HepG2 (cell line): Measurements from ENCODE around the gene CCR3. TPM values are rescaled to one million over a fixed set of nuclear protein-coding genes. Genes with fewer than 3 reads are reported as not detected.

ENCODE experiments used
- ATAC-seq: fragments of 200-7000 bp; cut with Tn5 transposase; 3 replicates; pipeline ENCODE4 v1.9.1; 2020; ENCODE audit warnings: mild to moderate bottlenecking, moderate library complexity
- BruUV-seq: library from RNA; stranded (reverse); fragments of 400-500 nt; replicated peaks from 2 replicates; lab custom pipeline; 2021; lab: Mats Ljungman, UMichigan
- CTCF ChIA-PET: fragments of 300-600 bp; formaldehyde crosslinking; extraction: SDS; loops from one replicate; lab custom pipeline; 2021; ENCODE audit warnings: low total read pairs, inconsistent platforms, low intra/inter-chr PET ratio; lab: Yijun Ruan, JAX
- POLR2A ChIA-PET: fragments of 350-600 bp; sonication (Branson Sonifier 250); formaldehyde crosslinking; loops from one replicate; lab custom pipeline; 2020; ENCODE audit warnings: antibody characterized with exemption, inconsistent platforms; lab: Yijun Ruan, JAX
- DNase-seq: peaks from one replicate; pipeline ENCODE4 v3.0.0-alpha.2; 2015; ENCODE audit warnings: low spot score
- FAIRE-seq: peaks from 3 replicates; lab custom pipeline; 2011; peaks lifted over from hg19 to GRCh38; lab: Jason Lieb, UNC
- H2AFZ ChIP-seq: one replicate; pipeline ENCODE4 v1.6.1; 2011; ENCODE audit warnings: low read length, inconsistent platforms
- H3K27ac ChIP-seq: fragments of 300-600 bp; 3 replicates; pipeline ENCODE4 v1.8.0; 2011; ENCODE audit warnings: mixed run types, mild to moderate bottlenecking, mixed read lengths, low read length, inconsistent platforms; ENCODE audit not compliant: insufficient read depth; ENCODE audit errors: extremely low read length
- H3K27me3 ChIP-seq, 2 experiments: fragments of 200-600 bp in 1 of 2; 2 replicates in 1 of 2; 3 replicates in 1 of 2; pipeline versions ENCODE4 v1.6.0 to v1.8.0; 2011; ENCODE audit warnings: low read length in 2 of 2, mild to moderate bottlenecking in 2 of 2, moderate library complexity in 2 of 2, inconsistent platforms in 1 of 2; ENCODE audit not compliant: insufficient read depth in 2 of 2, control insufficient read depth in 1 of 2
- H3K36me3 ChIP-seq, 2 experiments: fragments of 200-600 bp in 1 of 2; replicated peaks in 1 of 2; 2 replicates in 1 of 2; 3 replicates in 1 of 2; pipeline versions ENCODE4 v1.5.1 to v1.8.0; 2011; ENCODE audit warnings: low read length in 2 of 2, inconsistent platforms in 1 of 2; ENCODE audit not compliant: insufficient read depth in 2 of 2, control insufficient read depth in 1 of 2
- H3K4me1 ChIP-seq: 2 replicates; pipeline ENCODE4 v1.5.1; 2012; ENCODE audit warnings: low read length, inconsistent platforms; ENCODE audit not compliant: insufficient read depth
- H3K4me2 ChIP-seq: 2 replicates; pipeline ENCODE4 v1.6.0; 2011; ENCODE audit warnings: low read depth, low read length, inconsistent platforms
- H3K4me3 ChIP-seq, 3 experiments: fragments of 200-600 bp in 1 of 3; sonication (generic), shearing (Covaris generic) in 1 of 3; replicated peaks in 1 of 3; 2 replicates each; pipeline ENCODE4 v1.5.1; 2011 to 2016; ENCODE audit warnings: low read length in 3 of 3, inconsistent platforms in 2 of 3, low read depth in 2 of 3, mild to moderate bottlenecking in 2 of 3, control low read depth in 1 of 3, mixed read lengths in 1 of 3; ENCODE audit not compliant: insufficient read depth in 1 of 3
- H3K79me2 ChIP-seq: one replicate; pipeline ENCODE4 v1.6.1; 2011; ENCODE audit warnings: low read length, inconsistent platforms; ENCODE audit not compliant: insufficient read depth
- H3K9ac ChIP-seq: 2 replicates; pipeline ENCODE4 v1.6.0; 2011; ENCODE audit warnings: mild to moderate bottlenecking, low read depth, low read length, inconsistent platforms; ENCODE audit not compliant: insufficient read depth
- H3K9me3 ChIP-seq: 2 replicates; pipeline ENCODE4 v1.5.1; 2012; ENCODE audit warnings: mild to moderate bottlenecking, low read length
- H4K20me1 ChIP-seq: 2 replicates; pipeline ENCODE4 v1.6.0; 2011; ENCODE audit warnings: inconsistent platforms, mild to moderate bottlenecking, low read length, moderate library complexity; ENCODE audit not compliant: insufficient read depth
- BCL6 ChIP-seq: IDR thresholded peaks from 2 replicates; pipeline ENCODE4 v1.6.1; 2016; ENCODE audit warnings: missing genetic modification reagents, missing compliant biosample characterization
- DNMT1 ChIP-seq: sonication (generic); formaldehyde crosslinking; IDR thresholded peaks from 2 replicates; pipeline ENCODE4 v1.5.1; 2020; ENCODE audit warnings: mild to moderate bottlenecking, missing genetic modification reagents
- RBFOX2 ChIP-seq: fragments of 200-400 bp; formaldehyde crosslinking; IDR thresholded peaks from 2 replicates; pipeline ENCODE4 v1.6.1; 2017; ENCODE audit warnings: low read depth, mild to moderate bottlenecking, low read length
- SIN3B ChIP-seq: fragments of 150-350 bp; IDR thresholded peaks from 2 replicates; pipeline ENCODE4 v1.6.1; 2014; ENCODE audit warnings: low read length
- SMARCC2 ChIP-seq: fragments of 450-650 bp; IDR thresholded peaks from 2 replicates; pipeline ENCODE4 v1.6.1; 2017; ENCODE audit warnings: antibody characterized with exemption, mild to moderate bottlenecking
- ZNF253 ChIP-seq: sonication (generic); formaldehyde crosslinking; IDR thresholded peaks from 2 replicates; pipeline ENCODE4 v1.8.0; 2022; ENCODE audit warnings: mild to moderate bottlenecking, missing genetic modification reagents, borderline replicate concordance
- WGBS: methylation state at CpG from one replicate; pipeline ENCODE4 v1.1.6; 2017; ENCODE audit warnings: low lambda C conversion rate; 5-methylcytosine and 5-hydroxymethylcytosine counted together
- in situ Hi-C: cut with HindIII; loops from 2 replicates; pipeline ENCODE4 v1.10.0; 2017; ENCODE audit warnings: low pct_unique_long_range_greater_than_20kb; ENCODE audit not compliant: extremely low pct_ligation_motif_present
- intact Hi-C: fragments of 100-400 bp; cut with micrococcal nuclease; formaldehyde crosslinking; loops from one replicate; pipeline ENCODE4 v1.10.0; 2022; ENCODE audit not compliant: unreplicated experiment
- polyA plus RNA-seq, 8 experiments: library from polyadenylated mRNA; depleted of rRNA in 3 of 8; stranded (reverse) in 7 of 8; unstranded in 1 of 8; fragments of >200 nt; fragmentation: Illumina TruSeq in 4 of 8; extraction: Trizol in 4 of 8; gene quantifications; 2 replicates each; pipeline versions ENCODE4 v1.2.1 to v1.2.3, GENCODE V29; 2011 to 2016; ENCODE audit warnings: low read depth in 4 of 8, missing spikeins in 1 of 8, mixed read lengths in 1 of 8; ENCODE audit not compliant: insufficient read depth in 1 of 8
- total RNA-seq, 5 experiments: library from RNA; depleted of rRNA; stranded (reverse); fragments of >200 nt; fragmentation: Illumina TruSeq; extraction: Trizol; gene quantifications; 2 replicates each; pipeline ENCODE4 v1.2.3, GENCODE V29; 2016; ENCODE audit warnings: low read depth in 1 of 5
- TF ChIP-seq, protein P1 (sequence below): sonication (generic); formaldehyde crosslinking; IDR thresholded peaks from 2 replicates; pipeline ENCODE4 v1.9.0; 2022; ENCODE audit warnings: low read depth, missing genetic modification reagents
- TF ChIP-seq, protein P2 (sequence below): sonication (generic); formaldehyde crosslinking; IDR thresholded peaks from 2 replicates; pipeline ENCODE4 v1.4.0; 2020; ENCODE audit warnings: missing genetic modification reagents
- TF ChIP-seq, protein P3 (sequence below): sonication (generic); formaldehyde crosslinking; IDR thresholded peaks from 2 replicates; pipeline ENCODE4 v1.8.1; 2022; ENCODE audit warnings: low read depth, mild to moderate bottlenecking, missing genetic modification reagents
- TF ChIP-seq, protein P4 (sequence below): IDR thresholded peaks from 2 replicates; pipeline ENCODE4 v1.4.0; 2020; ENCODE audit warnings: mild to moderate bottlenecking, missing genetic modification reagents

The CCR3 gene
- total and polyA plus RNA-seq, 2 of the 13 experiments (the other 11 are each of a cell fraction or from before 2014, with no cell fraction given), result not detected

DNA sequence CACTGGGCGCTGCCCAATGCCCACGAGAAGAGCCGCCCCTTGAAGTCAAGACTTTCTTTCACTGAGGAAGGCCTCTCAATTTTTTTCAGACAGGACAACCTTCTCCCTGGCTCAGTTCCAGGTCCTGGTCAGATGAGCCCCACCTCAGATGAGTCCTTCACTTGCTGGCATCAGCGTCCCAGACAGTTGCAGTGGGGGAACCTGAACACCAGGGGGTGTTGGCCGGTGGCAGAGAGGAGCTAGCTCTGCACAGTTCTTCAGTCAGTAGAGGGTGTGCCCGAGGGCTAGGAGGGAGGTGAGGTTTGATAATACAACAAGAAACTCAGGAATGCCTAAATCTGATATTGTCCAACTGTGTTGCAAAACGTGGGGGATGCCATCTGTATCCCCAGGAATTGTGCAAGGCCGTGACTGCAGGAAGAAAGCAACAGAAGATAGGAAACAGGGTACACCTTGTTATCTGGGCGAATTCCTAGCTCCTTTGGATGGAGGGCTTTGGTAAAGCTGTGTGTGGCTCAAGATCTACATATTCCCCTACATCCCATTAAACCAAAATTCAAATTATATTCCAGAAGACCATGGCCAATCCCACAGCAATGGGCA, 34.3 kb downstream of the CCR3 start (continued):
- TF ChIP-seq, protein P1, sequence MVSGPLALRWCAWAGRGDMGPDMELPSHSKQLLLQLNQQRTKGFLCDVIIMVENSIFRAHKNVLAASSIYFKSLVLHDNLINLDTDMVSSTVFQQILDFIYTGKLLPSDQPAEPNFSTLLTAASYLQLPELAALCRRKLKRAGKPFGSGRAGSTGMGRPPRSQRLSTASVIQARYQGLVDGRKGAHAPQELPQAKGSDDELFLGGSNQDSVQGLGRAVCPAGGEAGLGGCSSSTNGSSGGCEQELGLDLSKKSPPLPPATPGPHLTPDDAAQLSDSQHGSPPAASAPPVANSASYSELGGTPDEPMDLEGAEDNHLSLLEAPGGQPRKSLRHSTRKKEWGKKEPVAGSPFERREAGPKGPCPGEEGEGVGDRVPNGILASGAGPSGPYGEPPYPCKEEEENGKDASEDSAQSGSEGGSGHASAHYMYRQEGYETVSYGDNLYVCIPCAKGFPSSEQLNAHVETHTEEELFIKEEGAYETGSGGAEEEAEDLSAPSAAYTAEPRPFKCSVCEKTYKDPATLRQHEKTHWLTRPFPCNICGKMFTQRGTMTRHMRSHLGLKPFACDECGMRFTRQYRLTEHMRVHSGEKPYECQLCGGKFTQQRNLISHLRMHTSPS, result no peak
- TF ChIP-seq SMARCC2, result no peak
- no peak for TF ChIP-seq BCL6 (CRISPR knock-in tag)
- TF ChIP-seq SIN3B, result no peak
- TF ChIP-seq, protein P2, sequence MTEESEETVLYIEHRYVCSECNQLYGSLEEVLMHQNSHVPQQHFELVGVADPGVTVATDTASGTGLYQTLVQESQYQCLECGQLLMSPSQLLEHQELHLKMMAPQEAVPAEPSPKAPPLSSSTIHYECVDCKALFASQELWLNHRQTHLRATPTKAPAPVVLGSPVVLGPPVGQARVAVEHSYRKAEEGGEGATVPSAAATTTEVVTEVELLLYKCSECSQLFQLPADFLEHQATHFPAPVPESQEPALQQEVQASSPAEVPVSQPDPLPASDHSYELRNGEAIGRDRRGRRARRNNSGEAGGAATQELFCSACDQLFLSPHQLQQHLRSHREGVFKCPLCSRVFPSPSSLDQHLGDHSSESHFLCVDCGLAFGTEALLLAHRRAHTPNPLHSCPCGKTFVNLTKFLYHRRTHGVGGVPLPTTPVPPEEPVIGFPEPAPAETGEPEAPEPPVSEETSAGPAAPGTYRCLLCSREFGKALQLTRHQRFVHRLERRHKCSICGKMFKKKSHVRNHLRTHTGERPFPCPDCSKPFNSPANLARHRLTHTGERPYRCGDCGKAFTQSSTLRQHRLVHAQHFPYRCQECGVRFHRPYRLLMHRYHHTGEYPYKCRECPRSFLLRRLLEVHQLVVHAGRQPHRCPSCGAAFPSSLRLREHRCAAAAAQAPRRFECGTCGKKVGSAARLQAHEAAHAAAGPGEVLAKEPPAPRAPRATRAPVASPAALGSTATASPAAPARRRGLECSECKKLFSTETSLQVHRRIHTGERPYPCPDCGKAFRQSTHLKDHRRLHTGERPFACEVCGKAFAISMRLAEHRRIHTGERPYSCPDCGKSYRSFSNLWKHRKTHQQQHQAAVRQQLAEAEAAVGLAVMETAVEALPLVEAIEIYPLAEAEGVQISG, result no peak
- TF ChIP-seq ZNF253 (CRISPR knock-in tag), result no peak

DNA sequence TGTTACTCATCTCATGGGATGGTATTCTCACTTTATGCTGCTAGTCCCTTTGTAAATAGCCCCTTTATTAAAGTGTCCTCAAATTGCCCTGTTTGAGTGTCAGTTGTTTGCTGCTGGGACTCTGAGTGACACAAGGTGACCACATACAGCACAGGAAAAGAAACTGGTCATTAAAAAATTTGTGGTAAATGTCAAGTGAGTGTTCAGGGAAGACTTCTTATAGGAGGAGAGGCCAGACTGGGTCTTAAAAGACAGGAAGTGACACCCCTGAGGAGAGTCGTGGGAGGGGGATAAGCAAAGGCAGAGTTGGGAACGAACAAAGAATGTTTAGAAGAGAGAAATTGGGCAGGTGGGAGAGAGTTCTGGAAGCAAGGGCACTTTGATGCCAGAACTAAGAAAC, 35.2 kb downstream of the CCR3 start:
- H3K9ac ChIP-seq, result no peak overlapping the region
- ChIA-PET CTCF (interaction anchor here (2.2 kb wide), 1 partner anchor 101 kb away, joined by 16 read pairs; no protein-coding TSS in a partner anchor), POLR2A (no interaction called here)
- H3K4me2 ChIP-seq, result no peak overlapping the region
- no peak overlapping the region for H3K4me3 ChIP-seq
- DNase-seq (no peak), FAIRE-seq (no peak), ATAC-seq (no peak)
- no peaks in the 10 kb centered on the region for H3K4me1 ChIP-seq
- no TSS peak for BruUV-seq
- no peak overlapping the region for H2AFZ ChIP-seq
- WGBS, result 6% methylated on average over 2 of the region's 2 CpGs
- intact Hi-C loops (loop anchor here (2.0 kb wide), 1 partner anchor 95 kb away; no protein-coding TSS in a partner anchor), in situ Hi-C loops (no loop called here)
- H3K27me3 ChIP-seq, result peaks cover 0 to 5% of the 10 kb centered on the region in 2 experiments; a peak in 2 of 5 replicates
- H3K9me3 ChIP-seq, result peaks cover 5% of the 10 kb centered on the region; the same call in 1 of the 2 replicates
- H3K27ac ChIP-seq, result no peak overlapping the region
- H3K79me2 ChIP-seq, result no peaks in the 10 kb centered on the region
- no peaks in the 10 kb centered on the region for H3K36me3 ChIP-seq
- H4K20me1 ChIP-seq, result no peaks in the 10 kb centered on the region
- TF ChIP-seq, protein P3, sequence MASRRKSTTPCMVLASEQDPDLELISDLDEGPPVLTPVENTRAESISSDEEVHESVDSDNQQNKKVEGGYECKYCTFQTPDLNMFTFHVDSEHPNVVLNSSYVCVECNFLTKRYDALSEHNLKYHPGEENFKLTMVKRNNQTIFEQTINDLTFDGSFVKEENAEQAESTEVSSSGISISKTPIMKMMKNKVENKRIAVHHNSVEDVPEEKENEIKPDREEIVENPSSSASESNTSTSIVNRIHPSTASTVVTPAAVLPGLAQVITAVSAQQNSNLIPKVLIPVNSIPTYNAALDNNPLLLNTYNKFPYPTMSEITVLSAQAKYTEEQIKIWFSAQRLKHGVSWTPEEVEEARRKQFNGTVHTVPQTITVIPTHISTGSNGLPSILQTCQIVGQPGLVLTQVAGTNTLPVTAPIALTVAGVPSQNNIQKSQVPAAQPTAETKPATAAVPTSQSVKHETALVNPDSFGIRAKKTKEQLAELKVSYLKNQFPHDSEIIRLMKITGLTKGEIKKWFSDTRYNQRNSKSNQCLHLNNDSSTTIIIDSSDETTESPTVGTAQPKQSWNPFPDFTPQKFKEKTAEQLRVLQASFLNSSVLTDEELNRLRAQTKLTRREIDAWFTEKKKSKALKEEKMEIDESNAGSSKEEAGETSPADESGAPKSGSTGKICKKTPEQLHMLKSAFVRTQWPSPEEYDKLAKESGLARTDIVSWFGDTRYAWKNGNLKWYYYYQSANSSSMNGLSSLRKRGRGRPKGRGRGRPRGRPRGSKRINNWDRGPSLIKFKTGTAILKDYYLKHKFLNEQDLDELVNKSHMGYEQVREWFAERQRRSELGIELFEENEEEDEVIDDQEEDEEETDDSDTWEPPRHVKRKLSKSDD (CRISPR knock-in tag), result no peak
- TF ChIP-seq, protein P4, sequence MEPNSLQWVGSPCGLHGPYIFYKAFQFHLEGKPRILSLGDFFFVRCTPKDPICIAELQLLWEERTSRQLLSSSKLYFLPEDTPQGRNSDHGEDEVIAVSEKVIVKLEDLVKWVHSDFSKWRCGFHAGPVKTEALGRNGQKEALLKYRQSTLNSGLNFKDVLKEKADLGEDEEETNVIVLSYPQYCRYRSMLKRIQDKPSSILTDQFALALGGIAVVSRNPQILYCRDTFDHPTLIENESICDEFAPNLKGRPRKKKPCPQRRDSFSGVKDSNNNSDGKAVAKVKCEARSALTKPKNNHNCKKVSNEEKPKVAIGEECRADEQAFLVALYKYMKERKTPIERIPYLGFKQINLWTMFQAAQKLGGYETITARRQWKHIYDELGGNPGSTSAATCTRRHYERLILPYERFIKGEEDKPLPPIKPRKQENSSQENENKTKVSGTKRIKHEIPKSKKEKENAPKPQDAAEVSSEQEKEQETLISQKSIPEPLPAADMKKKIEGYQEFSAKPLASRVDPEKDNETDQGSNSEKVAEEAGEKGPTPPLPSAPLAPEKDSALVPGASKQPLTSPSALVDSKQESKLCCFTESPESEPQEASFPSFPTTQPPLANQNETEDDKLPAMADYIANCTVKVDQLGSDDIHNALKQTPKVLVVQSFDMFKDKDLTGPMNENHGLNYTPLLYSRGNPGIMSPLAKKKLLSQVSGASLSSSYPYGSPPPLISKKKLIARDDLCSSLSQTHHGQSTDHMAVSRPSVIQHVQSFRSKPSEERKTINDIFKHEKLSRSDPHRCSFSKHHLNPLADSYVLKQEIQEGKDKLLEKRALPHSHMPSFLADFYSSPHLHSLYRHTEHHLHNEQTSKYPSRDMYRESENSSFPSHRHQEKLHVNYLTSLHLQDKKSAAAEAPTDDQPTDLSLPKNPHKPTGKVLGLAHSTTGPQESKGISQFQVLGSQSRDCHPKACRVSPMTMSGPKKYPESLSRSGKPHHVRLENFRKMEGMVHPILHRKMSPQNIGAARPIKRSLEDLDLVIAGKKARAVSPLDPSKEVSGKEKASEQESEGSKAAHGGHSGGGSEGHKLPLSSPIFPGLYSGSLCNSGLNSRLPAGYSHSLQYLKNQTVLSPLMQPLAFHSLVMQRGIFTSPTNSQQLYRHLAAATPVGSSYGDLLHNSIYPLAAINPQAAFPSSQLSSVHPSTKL (CRISPR knock-in tag), result no peak
- no peak for TF ChIP-seq RBFOX2
- TF ChIP-seq DNMT1 (CRISPR knock-in tag), result no peak
